ENCODE results near the gene CDC34. TPM values are rescaled to one million over a fixed set of nuclear protein-coding genes. Genes with fewer than 3 reads are reported as not detected.

CDC34 gene
- total and polyA plus RNA-seq, 9 of the 15 experiments (the other 6 are each of a cell fraction or from before 2014, with no cell fraction given), result 0.80 to 203 (median 65.5) TPM

DNA sequence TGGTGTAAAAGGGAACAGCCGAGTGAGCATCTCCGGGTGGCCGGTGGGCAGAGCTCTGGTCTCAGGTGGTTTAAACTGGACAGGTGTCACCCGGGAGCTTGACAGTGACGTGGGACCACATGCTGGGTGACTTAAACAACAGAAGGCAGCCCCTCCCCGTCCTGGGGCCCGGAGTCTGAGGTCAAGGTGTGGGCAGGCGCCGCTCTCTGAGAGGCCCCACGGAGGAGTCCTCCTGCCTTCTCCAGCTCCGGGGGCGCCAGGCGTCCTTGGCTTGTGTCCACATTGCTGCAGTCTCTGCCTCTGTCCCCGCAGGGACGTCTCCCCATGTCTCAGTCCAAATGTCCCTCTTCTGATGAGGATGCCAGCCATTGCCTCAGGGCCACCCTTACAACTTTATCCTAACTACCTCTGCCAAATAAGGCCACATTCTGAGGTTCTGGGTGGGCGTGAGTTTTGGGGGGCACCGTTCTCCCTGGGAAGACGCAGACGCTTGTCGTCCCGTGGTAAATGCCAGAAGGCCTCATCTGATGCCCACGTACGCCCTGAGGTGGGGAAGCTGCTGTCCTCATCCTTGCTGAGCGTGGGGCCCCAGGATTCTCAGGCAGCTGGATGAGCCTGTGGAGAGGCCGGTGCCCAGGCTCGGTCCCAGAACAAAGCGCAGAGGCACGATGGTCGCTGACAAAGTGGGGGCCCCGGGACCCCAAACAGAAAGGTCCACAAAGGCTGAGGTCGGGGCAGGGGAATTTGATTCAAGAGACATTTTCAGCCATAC is 25.2 kb downstream of the CDC34 start (continued):
- TF ChIP-seq IRF2 (CRISPR knock-in tag; IDR thresholded peaks at IDR 0.05) (no peak), ZSCAN29 (IDR thresholded peaks at IDR 0.05) (no peak), KLF16 (IDR thresholded peaks at IDR 0.05) (peak; percentile 28), NR1H2 (CRISPR knock-in tag; IDR thresholded peaks at IDR 0.05) (no peak), HDAC2 (IDR thresholded peaks at IDR 0.05) (no peak), ATF1 (CRISPR knock-in tag; IDR thresholded peaks at IDR 0.05) (no peak), ATF1 (tag; IDR thresholded peaks at IDR 0.05) (peak; percentile 62), PRPF4 (IDR thresholded peaks at IDR 0.05; ENCODE audit: insufficient read depth, low read depth, low read length, poor library complexity, severe bottlenecking) (no peak), CEBPG (CRISPR knock-in tag; IDR thresholded peaks at IDR 0.05) (no peak), CEBPG (tag; conservative IDR thresholded peaks at IDR 0.05 in 1 of 2, IDR thresholded peaks at IDR 0.05 in 1 of 2) (no peak), C11orf30 (IDR thresholded peaks at IDR 0.05; ENCODE audit: low read depth) (no peak), EGR1 (conservative IDR thresholded peaks at IDR 0.05) (peak; percentile 29; the same call in 1 of the 2 replicates), NFE2L1 (tag; IDR thresholded peaks at IDR 0.05; ENCODE audit: borderline replicate concordance, low read depth) (no peak), SMAD2 (IDR thresholded peaks at IDR 0.05; ENCODE audit: low read depth, low read length) (no peak)
- TF ChIP-seq, protein P1, sequence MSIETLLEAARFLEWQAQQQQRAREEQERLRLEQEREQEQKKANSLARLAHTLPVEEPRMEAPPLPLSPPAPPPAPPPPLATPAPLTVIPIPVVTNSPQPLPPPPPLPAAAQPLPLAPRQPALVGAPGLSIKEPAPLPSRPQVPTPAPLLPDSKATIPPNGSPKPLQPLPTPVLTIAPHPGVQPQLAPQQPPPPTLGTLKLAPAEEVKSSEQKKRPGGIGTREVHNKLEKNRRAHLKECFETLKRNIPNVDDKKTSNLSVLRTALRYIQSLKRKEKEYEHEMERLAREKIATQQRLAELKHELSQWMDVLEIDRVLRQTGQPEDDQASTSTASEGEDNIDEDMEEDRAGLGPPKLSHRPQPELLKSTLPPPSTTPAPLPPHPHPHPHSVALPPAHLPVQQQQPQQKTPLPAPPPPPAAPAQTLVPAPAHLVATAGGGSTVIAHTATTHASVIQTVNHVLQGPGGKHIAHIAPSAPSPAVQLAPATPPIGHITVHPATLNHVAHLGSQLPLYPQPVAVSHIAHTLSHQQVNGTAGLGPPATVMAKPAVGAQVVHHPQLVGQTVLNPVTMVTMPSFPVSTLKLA (conservative IDR thresholded peaks at IDR 0.05), result peak in 1 of 2 experiments; percentile 54; a peak in 1 of 4 replicates
- TF ChIP-seq, protein P2, sequence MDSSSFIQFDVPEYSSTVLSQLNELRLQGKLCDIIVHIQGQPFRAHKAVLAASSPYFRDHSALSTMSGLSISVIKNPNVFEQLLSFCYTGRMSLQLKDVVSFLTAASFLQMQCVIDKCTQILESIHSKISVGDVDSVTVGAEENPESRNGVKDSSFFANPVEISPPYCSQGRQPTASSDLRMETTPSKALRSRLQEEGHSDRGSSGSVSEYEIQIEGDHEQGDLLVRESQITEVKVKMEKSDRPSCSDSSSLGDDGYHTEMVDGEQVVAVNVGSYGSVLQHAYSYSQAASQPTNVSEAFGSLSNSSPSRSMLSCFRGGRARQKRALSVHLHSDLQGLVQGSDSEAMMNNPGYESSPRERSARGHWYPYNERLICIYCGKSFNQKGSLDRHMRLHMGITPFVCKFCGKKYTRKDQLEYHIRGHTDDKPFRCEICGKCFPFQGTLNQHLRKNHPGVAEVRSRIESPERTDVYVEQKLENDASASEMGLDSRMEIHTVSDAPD (CRISPR knock-in tag; IDR thresholded peaks at IDR 0.05), result no peak
- TF ChIP-seq, protein P3, sequence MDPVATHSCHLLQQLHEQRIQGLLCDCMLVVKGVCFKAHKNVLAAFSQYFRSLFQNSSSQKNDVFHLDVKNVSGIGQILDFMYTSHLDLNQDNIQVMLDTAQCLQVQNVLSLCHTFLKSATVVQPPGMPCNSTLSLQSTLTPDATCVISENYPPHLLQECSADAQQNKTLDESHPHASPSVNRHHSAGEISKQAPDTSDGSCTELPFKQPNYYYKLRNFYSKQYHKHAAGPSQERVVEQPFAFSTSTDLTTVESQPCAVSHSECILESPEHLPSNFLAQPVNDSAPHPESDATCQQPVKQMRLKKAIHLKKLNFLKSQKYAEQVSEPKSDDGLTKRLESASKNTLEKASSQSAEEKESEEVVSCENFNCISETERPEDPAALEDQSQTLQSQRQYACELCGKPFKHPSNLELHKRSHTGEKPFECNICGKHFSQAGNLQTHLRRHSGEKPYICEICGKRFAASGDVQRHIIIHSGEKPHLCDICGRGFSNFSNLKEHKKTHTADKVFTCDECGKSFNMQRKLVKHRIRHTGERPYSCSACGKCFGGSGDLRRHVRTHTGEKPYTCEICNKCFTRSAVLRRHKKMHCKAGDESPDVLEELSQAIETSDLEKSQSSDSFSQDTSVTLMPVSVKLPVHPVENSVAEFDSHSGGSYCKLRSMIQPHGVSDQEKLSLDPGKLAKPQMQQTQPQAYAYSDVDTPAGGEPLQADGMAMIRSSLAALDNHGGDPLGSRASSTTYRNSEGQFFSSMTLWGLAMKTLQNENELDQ (CRISPR knock-in tag; IDR thresholded peaks at IDR 0.05; ENCODE audit: borderline replicate concordance), result no peak
- TF ChIP-seq, protein P4, sequence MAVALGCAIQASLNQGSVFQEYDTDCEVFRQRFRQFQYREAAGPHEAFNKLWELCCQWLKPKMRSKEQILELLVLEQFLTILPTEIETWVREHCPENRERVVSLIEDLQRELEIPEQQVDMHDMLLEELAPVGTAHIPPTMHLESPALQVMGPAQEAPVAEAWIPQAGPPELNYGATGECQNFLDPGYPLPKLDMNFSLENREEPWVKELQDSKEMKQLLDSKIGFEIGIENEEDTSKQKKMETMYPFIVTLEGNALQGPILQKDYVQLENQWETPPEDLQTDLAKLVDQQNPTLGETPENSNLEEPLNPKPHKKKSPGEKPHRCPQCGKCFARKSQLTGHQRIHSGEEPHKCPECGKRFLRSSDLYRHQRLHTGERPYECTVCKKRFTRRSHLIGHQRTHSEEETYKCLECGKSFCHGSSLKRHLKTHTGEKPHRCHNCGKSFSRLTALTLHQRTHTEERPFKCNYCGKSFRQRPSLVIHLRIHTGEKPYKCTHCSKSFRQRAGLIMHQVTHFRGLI (CRISPR knock-in tag; IDR thresholded peaks at IDR 0.05), result no peak
- TF ChIP-seq, protein P5, sequence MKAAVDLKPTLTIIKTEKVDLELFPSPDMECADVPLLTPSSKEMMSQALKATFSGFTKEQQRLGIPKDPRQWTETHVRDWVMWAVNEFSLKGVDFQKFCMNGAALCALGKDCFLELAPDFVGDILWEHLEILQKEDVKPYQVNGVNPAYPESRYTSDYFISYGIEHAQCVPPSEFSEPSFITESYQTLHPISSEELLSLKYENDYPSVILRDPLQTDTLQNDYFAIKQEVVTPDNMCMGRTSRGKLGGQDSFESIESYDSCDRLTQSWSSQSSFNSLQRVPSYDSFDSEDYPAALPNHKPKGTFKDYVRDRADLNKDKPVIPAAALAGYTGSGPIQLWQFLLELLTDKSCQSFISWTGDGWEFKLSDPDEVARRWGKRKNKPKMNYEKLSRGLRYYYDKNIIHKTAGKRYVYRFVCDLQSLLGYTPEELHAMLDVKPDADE (conservative IDR thresholded peaks at IDR 0.05; ENCODE audit: control insufficient read depth, low read depth, low read length), result no peak

Data from K562 (cell line).